ENCODE data around the gene ASTN2.

The ASTN2 gene

DNA sequence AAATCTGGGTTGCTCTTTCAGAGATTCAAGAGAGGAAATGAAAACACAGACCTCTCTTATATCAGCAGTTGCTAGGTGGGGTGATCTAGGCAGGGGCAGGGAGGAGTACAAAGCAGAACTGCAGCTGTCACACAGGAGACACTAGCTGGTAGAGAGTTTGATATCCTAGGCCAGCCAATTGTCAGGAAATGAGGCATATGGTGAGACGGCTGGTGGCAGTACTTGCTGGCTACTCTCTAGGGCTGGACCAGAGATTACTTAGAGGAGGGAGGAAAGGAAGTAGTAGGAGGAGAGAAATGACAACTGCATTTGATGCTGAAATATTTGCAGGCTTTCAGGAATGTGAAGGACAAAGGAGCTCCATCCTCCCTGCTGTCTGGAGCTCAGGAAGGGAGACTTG, 614.0 kb downstream of the ASTN2 start:
- H3K27ac ChIP-seq (ENCODE audit: low read length), result no peak overlapping the region
- H3K9ac ChIP-seq (ENCODE audit: low read length), result no peak overlapping the region
- H4K20me1 ChIP-seq (ENCODE audit: insufficient read depth, low read length), result no peaks in the 10 kb centered on the region
- no peaks in the 10 kb centered on the region for H3K79me2 ChIP-seq (ENCODE audit: low read length)
- no peak overlapping the region for H2AFZ ChIP-seq (ENCODE audit: low read length)
- TF ChIP-seq EZH2phosphoT487 (IDR thresholded peaks at IDR 0.05; ENCODE audit: low read length) (no peak), EZH2 (optimal IDR thresholded peaks at IDR 0.05; ENCODE audit: low read depth, low read length) (no peak)
- DNase-seq, result no peak
- H3K27me3 ChIP-seq (replicated peaks; ENCODE audit: insufficient read depth, low read length), result no peaks in the 10 kb centered on the region
- H3K9me3 ChIP-seq (replicated peaks; ENCODE audit: insufficient read depth, low read length), result no peaks in the 10 kb centered on the region
- no peak overlapping the region for H3K4me3 ChIP-seq (ENCODE audit: low read length)
- H3F3A ChIP-seq (ENCODE audit: insufficient read depth, low read length), result no peaks in the 10 kb centered on the region
- H3K4me2 ChIP-seq (ENCODE audit: low read depth, low read length), result no peak overlapping the region
- H3K9me2 ChIP-seq (replicated peaks; ENCODE audit: insufficient read depth, low read length), result no peaks in the 10 kb centered on the region
- no peaks in the 10 kb centered on the region for H3K36me3 ChIP-seq (replicated peaks; ENCODE audit: insufficient read depth, low read length)
- no peaks in the 10 kb centered on the region for H3K4me1 ChIP-seq (ENCODE audit: low read length)

DNA sequence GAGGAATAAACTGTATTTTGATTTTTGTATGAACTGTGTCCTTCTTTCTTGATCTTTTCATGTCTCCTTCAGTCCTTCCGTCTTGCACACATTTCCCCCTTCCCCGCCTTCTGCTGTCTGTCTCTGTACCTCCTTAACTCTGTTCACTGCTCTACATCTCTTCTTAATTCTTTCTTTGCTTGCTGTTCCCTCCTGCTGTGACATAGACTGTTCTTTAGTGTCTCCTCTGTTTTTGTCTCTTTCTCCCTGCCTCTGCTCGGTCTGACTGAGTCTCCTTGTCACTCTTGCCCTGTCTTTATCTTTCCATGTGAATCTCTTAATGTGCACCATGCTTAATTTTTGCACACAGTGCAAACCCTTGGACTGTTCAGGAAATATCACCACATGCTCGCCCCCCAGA, 614.8 kb downstream of the ASTN2 start:
- H3K4me2 ChIP-seq (ENCODE audit: low read depth, low read length), result no peak overlapping the region
- no peaks in the 10 kb centered on the region for H3K36me3 ChIP-seq (replicated peaks; ENCODE audit: insufficient read depth, low read length)
- TF ChIP-seq EZH2 (optimal IDR thresholded peaks at IDR 0.05; ENCODE audit: low read depth, low read length), result no peak
- no peak for TF ChIP-seq EZH2phosphoT487 (IDR thresholded peaks at IDR 0.05; ENCODE audit: low read length)
- TF ChIP-seq, protein P1, sequence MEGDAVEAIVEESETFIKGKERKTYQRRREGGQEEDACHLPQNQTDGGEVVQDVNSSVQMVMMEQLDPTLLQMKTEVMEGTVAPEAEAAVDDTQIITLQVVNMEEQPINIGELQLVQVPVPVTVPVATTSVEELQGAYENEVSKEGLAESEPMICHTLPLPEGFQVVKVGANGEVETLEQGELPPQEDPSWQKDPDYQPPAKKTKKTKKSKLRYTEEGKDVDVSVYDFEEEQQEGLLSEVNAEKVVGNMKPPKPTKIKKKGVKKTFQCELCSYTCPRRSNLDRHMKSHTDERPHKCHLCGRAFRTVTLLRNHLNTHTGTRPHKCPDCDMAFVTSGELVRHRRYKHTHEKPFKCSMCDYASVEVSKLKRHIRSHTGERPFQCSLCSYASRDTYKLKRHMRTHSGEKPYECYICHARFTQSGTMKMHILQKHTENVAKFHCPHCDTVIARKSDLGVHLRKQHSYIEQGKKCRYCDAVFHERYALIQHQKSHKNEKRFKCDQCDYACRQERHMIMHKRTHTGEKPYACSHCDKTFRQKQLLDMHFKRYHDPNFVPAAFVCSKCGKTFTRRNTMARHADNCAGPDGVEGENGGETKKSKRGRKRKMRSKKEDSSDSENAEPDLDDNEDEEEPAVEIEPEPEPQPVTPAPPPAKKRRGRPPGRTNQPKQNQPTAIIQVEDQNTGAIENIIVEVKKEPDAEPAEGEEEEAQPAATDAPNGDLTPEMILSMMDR (IDR thresholded peaks at IDR 0.05; ENCODE audit: low read length), result no peak
- no peak overlapping the region for H2AFZ ChIP-seq (ENCODE audit: low read length)
- no peaks in the 10 kb centered on the region for H3K9me2 ChIP-seq (replicated peaks; ENCODE audit: insufficient read depth, low read length)
- no peak overlapping the region for H3K27ac ChIP-seq (ENCODE audit: low read length)
- H3F3A ChIP-seq (ENCODE audit: insufficient read depth, low read length), result no peaks in the 10 kb centered on the region
- H3K9me3 ChIP-seq (replicated peaks; ENCODE audit: insufficient read depth, low read length), result no peaks in the 10 kb centered on the region
- no peak overlapping the region for H3K9ac ChIP-seq (ENCODE audit: low read length)
- no peak for DNase-seq
- H3K4me1 ChIP-seq (ENCODE audit: low read length), result no peaks in the 10 kb centered on the region
- no peaks in the 10 kb centered on the region for H4K20me1 ChIP-seq (ENCODE audit: insufficient read depth, low read length)
- H3K79me2 ChIP-seq (ENCODE audit: low read length), result no peaks in the 10 kb centered on the region
- H3K4me3 ChIP-seq (ENCODE audit: low read length), result no peak overlapping the region
- H3K27me3 ChIP-seq (replicated peaks; ENCODE audit: insufficient read depth, low read length), result no peaks in the 10 kb centered on the region

DNA sequence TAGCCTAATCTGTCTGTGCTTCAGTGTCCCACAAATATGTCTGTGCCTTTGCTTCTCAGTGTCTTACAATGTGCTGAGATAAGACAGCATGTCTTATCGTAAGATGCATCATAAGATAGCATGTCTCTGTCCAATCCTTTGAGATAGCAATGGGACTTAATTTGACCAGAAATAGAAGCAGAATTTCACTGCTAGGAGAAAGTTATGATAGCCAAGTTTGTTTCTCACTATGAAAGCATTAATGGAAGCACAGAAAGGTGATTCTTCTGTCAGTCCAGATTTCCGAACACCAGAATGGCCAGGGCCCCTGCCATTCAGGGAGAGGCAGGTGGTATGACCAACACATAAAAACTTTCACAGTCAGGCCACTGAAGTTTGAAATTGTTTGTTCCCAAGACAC, 616.3 kb downstream of the ASTN2 start:
- H3K9me3 ChIP-seq (replicated peaks; ENCODE audit: insufficient read depth, low read length), result no peaks in the 10 kb centered on the region
- DNase-seq, result no peak

DNA sequence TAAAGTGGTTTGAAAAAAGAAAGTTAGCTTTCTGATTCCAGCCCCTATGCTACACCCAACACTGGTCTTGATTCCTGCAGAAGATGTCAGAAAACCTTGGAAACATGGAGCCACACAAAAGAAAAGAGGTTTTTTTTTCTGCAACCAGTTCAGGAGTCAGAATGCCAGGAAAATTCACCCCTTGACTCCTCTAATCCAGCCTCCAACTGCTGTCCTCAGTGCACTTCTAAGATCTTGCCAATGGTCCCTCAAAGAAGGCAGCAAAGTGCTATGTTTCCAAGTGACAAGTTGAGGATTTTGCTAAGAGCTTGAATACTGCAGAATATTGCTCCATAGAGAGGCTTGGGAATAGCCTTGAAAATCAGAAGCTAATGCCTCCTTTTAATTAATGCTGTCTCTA, 617.6 kb downstream of the ASTN2 start:
- no peaks in the 10 kb centered on the region for H3K4me1 ChIP-seq (ENCODE audit: low read length)
- no peaks in the 10 kb centered on the region for H3K9me3 ChIP-seq (replicated peaks; ENCODE audit: insufficient read depth, low read length)
- H3K27me3 ChIP-seq (replicated peaks; ENCODE audit: insufficient read depth, low read length), result no peaks in the 10 kb centered on the region
- no peak overlapping the region for H3K27ac ChIP-seq (ENCODE audit: low read length)
- H3F3A ChIP-seq (ENCODE audit: insufficient read depth, low read length), result no peaks in the 10 kb centered on the region
- DNase-seq, result no peak
- no peak overlapping the region for H3K4me3 ChIP-seq (ENCODE audit: low read length)
- H3K36me3 ChIP-seq (replicated peaks; ENCODE audit: insufficient read depth, low read length), result no peaks in the 10 kb centered on the region
- H3K9me2 ChIP-seq (replicated peaks; ENCODE audit: insufficient read depth, low read length), result no peaks in the 10 kb centered on the region
- no peak overlapping the region for H3K4me2 ChIP-seq (ENCODE audit: low read depth, low read length)
- TF ChIP-seq, protein P1 (IDR thresholded peaks at IDR 0.05; ENCODE audit: low read length), result no peak
- TF ChIP-seq EZH2phosphoT487 (IDR thresholded peaks at IDR 0.05; ENCODE audit: low read length) (no peak), EZH2 (optimal IDR thresholded peaks at IDR 0.05; ENCODE audit: low read depth, low read length) (no peak)
- no peak overlapping the region for H2AFZ ChIP-seq (ENCODE audit: low read length)
- no peaks in the 10 kb centered on the region for H3K79me2 ChIP-seq (ENCODE audit: low read length)
- H3K9ac ChIP-seq (ENCODE audit: low read length), result no peak overlapping the region
- H4K20me1 ChIP-seq (ENCODE audit: insufficient read depth, low read length), result no peaks in the 10 kb centered on the region

More for the DNA sequence above, 616.3 kb downstream of the ASTN2 start:
- H3K4me2 ChIP-seq (ENCODE audit: low read depth, low read length), result no peak overlapping the region
- no peak overlapping the region for H2AFZ ChIP-seq (ENCODE audit: low read length)
- TF ChIP-seq EZH2 (optimal IDR thresholded peaks at IDR 0.05; ENCODE audit: low read depth, low read length), result no peak
- no peak for TF ChIP-seq EZH2phosphoT487 (IDR thresholded peaks at IDR 0.05; ENCODE audit: low read length)
- TF ChIP-seq, protein P1 (IDR thresholded peaks at IDR 0.05; ENCODE audit: low read length), result no peak
- H3K9me2 ChIP-seq (replicated peaks; ENCODE audit: insufficient read depth, low read length), result no peaks in the 10 kb centered on the region
- no peaks in the 10 kb centered on the region for H3F3A ChIP-seq (ENCODE audit: insufficient read depth, low read length)
- no peaks in the 10 kb centered on the region for H3K27me3 ChIP-seq (replicated peaks; ENCODE audit: insufficient read depth, low read length)
- H3K36me3 ChIP-seq (replicated peaks; ENCODE audit: insufficient read depth, low read length), result no peaks in the 10 kb centered on the region
- no peak overlapping the region for H3K4me3 ChIP-seq (ENCODE audit: low read length)
- H3K27ac ChIP-seq (ENCODE audit: low read length), result no peak overlapping the region
- no peak overlapping the region for H3K9ac ChIP-seq (ENCODE audit: low read length)
- H3K4me1 ChIP-seq (ENCODE audit: low read length), result no peaks in the 10 kb centered on the region
- H3K79me2 ChIP-seq (ENCODE audit: low read length), result no peaks in the 10 kb centered on the region
- no peaks in the 10 kb centered on the region for H4K20me1 ChIP-seq (ENCODE audit: insufficient read depth, low read length)

Data from MM.1S (cell line).